ENCODE data around the gene FAM174B. TPM values are rescaled to one million over a fixed set of nuclear protein-coding genes. Genes with fewer than 3 reads are reported as not detected.

FAM174B gene
- total RNA-seq, 1 donor from 2014 or later, result 34.4 TPM

DNA sequence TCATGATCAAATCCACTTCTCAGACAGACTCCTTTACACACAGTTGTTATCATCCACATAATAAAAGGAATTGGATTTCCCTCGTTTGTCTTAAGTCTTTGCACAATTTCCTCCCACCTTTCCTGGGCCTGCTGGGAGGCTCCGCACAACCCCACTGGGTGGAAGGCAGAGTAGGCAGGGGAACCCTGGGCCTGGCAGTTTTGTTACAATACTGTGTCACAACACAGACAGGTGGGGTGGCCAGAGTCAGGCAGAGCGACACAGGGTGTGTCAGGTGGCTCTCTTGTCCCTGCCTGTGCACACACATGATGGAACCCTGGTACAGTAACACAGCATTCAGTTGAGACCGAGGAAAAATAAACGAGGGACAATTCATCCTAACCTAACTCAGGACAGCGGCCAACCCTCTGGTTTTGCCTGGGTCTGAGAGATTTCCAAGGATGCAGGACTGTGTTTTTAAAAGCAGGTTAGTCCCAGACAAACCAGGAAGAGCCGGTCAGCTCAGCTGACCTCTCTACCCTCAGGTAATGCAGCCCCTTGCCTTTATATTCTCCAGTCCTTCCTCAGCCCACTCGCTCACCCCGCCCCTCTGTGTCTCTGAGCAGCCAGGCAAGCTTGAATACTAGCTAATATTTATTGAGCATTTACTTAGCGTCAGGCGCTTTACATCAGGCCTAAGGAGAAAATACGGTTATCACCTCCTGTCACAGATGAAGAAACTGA, 8.8 kb upstream of the FAM174B start:
- DNase-seq (ENCODE audit: low spot score), result no peak

- no peak for DNase-seq (ENCODE audit: low spot score)
Observed at GRCh38 chr15:92663250-92663951, 7.8 kb upstream of the FAM174B start.

DNA sequence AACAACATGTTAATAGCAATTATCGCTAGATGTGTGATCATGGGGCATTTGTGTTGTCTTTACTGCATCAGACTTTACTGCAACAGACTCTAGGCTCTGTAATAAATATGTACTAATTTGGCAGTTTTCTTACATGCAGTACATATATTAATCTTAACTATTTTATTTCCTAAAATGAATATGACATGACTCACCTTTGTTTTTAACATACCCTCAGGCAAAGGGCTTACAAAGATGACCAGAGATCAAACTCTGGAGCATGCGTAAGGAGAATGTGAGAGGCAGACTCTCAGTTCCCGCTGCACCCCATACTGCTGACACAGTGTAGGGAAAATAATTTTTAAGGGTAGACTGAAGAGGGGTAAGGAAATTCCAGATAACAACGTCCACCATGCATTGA, 7.2 kb upstream of the FAM174B start:
- DNase-seq (ENCODE audit: low spot score), result no peak

DNA sequence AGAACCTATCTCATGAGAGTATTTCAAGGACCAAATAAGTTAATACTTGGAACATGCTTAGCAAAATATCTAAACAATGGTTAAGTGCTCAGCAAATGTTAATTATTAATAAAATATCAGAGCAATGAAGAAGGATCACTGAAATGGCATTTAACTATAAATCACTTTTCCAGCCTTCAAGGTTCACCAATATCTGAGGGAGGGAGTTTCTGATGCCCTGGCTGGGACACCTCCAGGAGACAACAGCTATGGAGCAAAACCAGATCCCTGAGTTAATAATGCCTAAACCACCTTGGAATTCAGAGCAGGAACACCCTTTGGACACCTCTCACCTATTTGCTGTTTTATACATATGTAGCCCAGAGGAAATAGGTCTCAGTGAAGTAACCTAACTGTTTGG, 6.4 kb upstream of the FAM174B start:
- DNase-seq (ENCODE audit: low spot score), result no peak

DNA sequence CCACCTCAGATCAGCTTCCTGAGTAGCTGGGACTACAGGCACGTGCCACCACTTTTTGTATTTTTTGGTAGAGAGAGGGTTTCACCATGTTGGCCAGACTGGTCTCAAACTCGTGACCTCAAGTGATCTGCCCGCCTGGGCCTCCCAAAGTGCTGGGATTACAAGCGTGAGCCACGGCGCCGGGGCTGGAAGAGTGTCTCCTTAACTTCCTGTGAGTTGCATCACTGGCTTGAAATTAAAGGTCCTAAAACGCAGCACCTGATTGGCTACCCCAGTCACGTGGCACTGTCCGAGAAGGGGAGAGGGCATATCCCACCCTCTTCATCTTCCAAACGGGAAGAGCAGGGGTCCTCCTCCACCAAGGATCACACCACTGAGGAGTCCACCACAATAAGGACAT, 5.5 kb upstream of the FAM174B start:
- DNase-seq (ENCODE audit: low spot score), result no peak

- DNase-seq (ENCODE audit: low spot score), result no peak
Observed at GRCh38 chr15:92657486-92657885, 1.9 kb upstream of the FAM174B start.

DNA sequence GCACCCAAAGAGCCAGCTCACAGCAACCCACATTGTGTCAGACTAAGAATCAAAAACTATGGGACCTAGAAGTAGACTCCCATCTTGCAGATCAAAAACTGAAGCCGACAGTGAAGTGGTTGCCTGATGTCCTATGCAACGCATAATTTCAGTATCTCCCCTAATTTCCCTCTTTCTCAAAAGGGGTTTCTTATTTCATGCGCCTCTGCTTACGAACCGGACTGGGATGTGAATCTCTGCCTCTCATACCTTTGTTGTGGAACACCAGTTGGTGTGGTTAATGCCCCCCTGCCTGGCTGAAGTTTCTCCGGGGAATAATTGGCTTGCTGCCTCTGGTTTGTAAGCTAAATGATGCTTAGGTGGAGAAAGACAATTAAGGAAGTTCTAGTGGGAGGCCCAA, 514 bp upstream of the FAM174B start:
- DNase-seq (ENCODE audit: low spot score), result no peak

GRCh38 chr15:92654662-92655061, 913 bp downstream of the FAM174B start:
- DNase-seq (ENCODE audit: low spot score), result no peak

DNA sequence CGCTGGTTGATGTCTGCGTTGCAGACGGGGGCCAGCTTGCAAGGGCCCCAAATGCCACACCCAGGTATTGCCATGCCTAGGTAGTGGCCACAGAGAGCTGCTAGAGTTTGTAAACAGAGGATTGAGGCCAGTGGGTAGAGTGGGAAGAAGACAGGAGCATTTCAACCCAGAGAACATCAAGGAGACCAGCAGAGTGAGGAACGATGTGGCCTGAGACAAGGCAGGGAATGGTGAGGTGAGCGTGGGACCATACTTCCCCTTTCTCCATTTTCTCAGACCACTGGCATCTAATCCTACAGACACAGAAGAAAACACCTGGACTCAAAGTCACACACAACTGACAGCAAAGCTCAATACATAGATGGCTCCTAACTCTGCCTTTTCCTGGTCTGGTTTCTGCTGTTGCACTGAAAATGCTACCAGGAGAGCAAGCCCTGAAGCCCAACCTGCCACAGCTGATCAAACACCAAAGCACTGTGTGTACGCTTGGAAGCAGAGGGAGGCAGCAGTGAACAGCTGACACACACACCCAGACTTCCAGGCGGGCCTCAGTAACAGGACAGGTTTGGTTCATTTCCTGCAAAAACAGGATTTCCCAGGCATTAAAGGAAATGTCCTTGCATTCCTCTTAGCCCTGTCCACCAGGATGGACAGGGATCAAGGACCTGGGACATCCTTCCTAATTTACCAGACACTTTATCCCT, 1.6 kb downstream of the FAM174B start:
- DNase-seq (ENCODE audit: low spot score), result peak; percentile 25

- DNase-seq (ENCODE audit: low spot score), result no peak
Observed at GRCh38 chr15:92653366-92653765, 2.2 kb downstream of the FAM174B start.

- DNase-seq (ENCODE audit: low spot score), result no peak
Observed at GRCh38 chr15:92652576-92652966, 3.0 kb downstream of the FAM174B start.

DNA sequence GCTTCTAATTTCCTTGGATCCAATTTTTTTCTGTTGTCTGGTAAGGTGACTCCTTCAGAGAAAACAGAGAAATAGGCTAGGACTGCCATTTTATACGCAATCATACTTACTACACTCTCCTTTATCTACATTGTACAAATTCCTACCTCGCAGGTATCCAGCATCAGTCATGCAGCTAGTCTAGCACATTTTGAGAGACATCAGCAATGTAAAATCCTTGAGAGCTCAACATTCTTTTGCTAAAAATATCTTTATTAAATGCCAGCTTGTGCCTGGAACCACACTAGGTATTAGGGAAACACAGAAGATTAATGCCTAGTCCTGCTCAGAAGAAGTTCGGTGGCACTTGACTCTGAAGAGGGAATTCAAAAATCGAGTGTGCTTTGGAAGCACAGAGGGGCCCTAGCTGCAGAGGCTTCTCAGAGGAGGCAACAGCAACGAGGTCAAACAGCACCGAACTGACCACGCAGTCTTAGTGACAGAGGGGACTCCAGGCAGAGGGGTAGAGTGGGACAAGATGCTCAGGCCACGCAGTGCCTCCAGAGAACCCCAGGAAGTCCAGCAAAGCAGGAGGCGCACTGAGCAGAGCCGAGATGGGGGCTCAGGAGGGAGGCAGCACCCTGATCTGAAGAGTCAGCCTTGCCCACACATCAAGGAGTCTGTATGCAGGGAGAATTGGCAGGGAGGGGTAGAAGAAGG, 3.5 kb downstream of the FAM174B start:
- no peak for DNase-seq (ENCODE audit: low spot score)

DNA sequence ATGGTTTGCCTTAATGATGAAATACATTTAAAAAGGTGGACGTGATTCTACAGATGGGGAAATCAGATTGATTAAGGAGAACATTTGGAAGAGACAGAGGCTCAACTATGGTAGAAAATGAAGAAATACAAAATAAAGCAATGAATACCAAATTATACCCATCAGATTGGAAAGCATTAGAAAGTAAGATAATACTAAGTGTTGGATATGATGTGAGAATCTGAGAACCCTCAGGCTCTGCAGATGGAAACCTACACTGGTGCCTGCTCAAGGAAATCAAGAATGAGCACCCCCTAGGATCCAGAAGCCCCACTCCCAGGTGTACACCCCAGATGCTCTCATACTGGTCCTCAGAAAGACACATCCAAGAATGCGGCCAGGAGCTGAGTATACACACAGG, 4.6 kb downstream of the FAM174B start:
- no peak for DNase-seq (ENCODE audit: low spot score)

DNA sequence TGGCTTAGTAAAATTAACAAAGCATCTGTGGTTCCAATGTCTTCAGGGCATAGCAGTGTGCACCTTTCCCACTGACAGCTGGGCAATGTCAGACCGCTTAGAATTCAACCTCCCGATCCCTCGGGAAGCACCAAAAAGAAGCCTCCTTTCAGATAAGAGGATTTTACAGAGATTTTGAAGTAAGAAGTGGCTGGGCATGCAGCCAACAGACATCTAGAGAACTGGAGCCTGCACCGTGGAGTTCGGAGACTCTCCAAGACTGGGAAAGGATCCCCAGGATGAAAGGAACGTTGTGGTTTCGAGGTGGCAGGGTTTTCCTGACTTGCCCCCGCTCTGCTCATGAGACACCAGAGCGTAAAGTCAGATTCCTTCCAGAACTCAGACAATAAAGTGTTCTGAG, 5.3 kb downstream of the FAM174B start:
- DNase-seq (ENCODE audit: low spot score), result no peak

- no peak for DNase-seq (ENCODE audit: low spot score)
Observed at GRCh38 chr15:92648190-92648875, 7.2 kb downstream of the FAM174B start.

DNA sequence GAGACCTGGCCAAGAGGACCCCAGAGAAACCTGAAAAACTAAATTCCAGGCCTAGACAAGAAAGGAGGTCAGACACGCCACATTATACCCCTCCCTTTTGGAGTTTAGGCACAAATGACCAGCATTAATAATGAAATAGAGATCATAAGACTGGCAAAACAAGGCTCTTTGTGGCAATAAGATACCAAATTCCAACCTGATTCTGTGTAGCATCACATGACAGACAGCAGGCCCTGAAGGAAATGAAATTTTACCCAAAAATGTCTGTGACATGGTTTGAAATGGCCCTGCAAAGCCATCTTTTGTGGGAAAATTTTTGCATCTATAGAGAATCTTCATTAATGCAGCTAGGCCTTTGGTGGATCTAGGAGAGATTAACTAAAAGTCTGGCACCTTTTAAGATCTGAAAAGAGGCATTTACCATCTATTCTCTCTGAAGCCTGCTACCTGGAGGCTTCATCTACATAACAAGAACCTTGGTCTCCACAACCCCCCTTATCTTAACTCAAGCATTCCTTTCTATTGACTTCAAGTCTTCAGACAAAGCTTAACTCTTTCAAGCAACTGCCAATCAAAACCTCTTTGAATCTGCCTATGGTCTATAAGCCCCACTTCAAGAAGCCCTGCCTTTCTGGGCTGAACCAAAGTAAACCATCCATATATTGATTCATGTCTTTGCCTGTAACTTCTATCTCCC, 8.0 kb downstream of the FAM174B start:
- DNase-seq (ENCODE audit: low spot score), result no peak

DNA sequence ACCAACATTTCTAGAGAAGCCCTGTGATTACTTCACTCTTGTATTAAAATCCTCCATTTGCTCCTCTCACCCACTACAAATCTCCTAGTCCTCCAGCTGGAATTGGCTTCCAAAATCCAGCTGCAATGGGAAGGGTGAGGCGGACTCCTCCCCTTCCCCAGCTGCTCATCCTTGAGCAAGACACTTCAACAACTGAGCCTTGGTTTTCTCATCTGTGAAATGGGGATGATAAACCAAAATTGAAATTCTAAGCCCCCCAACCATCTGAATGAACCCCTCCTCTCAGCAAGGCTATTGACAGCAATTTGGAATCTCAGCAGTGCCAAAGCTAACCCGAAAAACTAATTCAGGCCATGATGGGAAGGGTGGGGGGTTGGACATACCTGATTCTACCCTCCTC, 9.4 kb downstream of the FAM174B start:
- no peak for DNase-seq (ENCODE audit: low spot score)

DNA sequence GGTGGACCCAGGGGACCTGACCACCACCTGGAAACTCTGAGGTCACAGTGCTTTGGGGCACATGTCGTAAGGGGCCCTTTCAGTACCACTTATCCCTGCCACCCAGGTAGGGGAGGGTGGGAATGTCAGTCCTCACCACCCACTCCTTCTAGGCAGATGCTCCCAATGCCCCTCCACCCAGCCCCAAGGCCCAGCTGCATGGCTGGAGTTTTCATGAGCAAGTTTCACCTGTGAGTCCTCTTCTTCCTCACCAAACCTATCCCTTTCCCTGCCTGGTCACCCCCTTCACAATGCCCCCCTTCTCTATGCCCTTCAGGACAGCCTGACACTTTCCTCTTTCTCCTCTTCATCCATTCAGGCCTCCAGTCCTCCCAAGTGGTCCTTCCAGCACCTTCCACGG, 9.8 kb downstream of the FAM174B start:
- no peak for DNase-seq (ENCODE audit: low spot score)

GRCh38 chr15:92645051-92645631, 10.4 kb downstream of the FAM174B start:
- DNase-seq (ENCODE audit: low spot score), result no peak

Data from mucosa of gallbladder (tissue), 1 donor.